ENCODE data around the gene LCOR. TPM values are rescaled to one million over a fixed set of nuclear protein-coding genes. Genes with fewer than 3 reads are reported as not detected.

Gene LCOR
- total RNA-seq, 4 donors from 2014 or later: 29.1 to 60.9 (median 42.4) TPM

DNA sequence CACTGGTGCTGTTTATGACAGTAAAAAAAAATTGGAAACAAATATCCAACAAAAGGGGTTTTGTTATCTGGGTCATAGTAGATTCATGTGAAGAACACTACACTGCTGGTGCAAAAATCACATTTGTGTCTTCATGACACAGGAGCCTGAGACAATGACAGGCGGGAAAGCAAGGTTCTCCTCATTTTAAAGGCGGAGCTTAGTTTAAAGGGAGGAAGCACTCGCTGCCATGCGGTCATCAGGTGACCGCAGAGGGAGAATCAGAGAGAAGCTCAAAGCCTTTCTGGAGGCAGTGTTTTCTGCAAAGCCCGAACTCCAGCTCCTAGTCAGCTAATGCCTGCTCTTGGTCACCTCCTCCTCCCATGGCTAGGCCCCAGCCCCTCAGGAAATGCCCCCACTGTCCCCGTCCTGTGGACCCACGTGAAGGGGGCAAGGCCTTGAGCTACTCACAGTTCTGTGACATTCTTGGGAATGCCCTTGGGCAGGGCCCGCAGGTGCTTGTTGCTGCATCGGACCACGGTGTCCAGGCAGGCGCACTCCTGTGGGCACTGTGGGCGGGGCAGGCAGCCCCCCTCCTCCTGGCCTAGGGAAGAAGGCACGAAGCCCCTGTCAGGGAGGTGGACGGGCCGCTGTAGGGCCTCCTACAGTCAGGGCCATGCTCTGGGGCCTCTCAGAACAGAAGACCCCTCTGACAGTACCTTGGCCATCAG, 207.6 kb downstream of the LCOR start:
- Histone ChIP-seq H3K4me3 (replicated peaks in 1 of 3) (no peak overlapping the region), H3K9me3 (no peaks in the 10 kb centered on the region), H3K36me3 (no peaks in the 10 kb centered on the region), H3K27me3 (no peaks in the 10 kb centered on the region), H3K4me1 (peaks cover 8 to 9% of the 10 kb centered on the region in 2 donors), H3K27ac (no peak overlapping the region)
- TF ChIP-seq, protein P1, sequence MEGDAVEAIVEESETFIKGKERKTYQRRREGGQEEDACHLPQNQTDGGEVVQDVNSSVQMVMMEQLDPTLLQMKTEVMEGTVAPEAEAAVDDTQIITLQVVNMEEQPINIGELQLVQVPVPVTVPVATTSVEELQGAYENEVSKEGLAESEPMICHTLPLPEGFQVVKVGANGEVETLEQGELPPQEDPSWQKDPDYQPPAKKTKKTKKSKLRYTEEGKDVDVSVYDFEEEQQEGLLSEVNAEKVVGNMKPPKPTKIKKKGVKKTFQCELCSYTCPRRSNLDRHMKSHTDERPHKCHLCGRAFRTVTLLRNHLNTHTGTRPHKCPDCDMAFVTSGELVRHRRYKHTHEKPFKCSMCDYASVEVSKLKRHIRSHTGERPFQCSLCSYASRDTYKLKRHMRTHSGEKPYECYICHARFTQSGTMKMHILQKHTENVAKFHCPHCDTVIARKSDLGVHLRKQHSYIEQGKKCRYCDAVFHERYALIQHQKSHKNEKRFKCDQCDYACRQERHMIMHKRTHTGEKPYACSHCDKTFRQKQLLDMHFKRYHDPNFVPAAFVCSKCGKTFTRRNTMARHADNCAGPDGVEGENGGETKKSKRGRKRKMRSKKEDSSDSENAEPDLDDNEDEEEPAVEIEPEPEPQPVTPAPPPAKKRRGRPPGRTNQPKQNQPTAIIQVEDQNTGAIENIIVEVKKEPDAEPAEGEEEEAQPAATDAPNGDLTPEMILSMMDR (IDR thresholded peaks at IDR 0.05): no peak
- no peak for TF ChIP-seq POLR2A (IDR thresholded peaks at IDR 0.05)
- no peak for DNase-seq
- intact Hi-C loops (cut with DNase I): no loop called here
- 81 to 84% methylated on average over 8 to 15 of the region's 16 CpGs for WGBS, 2 donors

DNA sequence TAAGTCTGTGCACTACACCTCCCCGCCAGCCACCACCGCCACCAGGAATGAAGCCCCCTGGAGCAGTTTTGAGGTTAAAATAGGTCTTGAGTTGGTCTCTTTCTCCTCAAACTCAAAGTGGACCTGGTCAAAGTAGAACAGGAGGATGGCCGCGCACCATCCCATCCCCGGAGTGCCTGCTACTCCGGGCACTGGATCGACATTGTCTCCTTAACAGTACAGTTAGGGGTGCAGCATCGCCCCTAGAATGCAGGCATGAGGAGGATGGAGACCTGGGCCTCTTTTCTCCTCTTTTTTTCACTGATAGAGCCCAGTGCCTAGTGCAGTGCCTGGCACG, 208.1 kb downstream of the LCOR start:
- no peak overlapping the region for H3K4me3 ChIP-seq (replicated peaks in 1 of 3)
- H3K4me1 ChIP-seq: peaks cover 8 to 9% of the 10 kb centered on the region in 2 donors
- H3K27me3 ChIP-seq: no peaks in the 10 kb centered on the region
- no peak for DNase-seq
- H3K36me3 ChIP-seq: no peaks in the 10 kb centered on the region
- intact Hi-C loops (cut with DNase I): no loop called here
- no peak overlapping the region for H3K27ac ChIP-seq
- H3K9me3 ChIP-seq: no peaks in the 10 kb centered on the region
- WGBS, 2 donors: 94 to 97% methylated on average over 7 to 9 of the region's 9 CpGs
- TF ChIP-seq, protein P1 (IDR thresholded peaks at IDR 0.05): no peak
- TF ChIP-seq POLR2A (IDR thresholded peaks at IDR 0.05): no peak

DNA sequence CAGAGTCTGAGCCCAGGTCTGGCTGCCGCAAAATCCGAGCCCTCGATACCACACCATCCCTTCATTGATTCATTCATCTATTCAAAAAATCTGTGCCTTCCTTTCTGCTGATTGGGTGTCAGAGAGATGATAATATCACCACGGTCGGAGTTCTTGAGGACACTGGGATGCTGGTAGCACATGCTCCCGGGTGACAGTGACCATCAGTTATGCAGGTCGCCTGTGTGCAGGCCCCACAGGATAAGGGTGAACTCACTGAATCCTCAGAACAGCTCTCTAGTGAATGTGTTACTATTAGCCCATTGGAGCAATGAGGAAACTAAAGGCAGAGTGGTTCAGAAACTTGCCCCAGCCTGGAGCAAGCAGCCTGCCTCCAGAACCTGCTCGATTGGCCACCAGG, 208.6 kb downstream of the LCOR start:
- Histone ChIP-seq H3K9me3 (no peaks in the 10 kb centered on the region), H3K4me3 (replicated peaks in 1 of 3) (no peak overlapping the region), H3K27ac (no peak overlapping the region), H3K36me3 (no peaks in the 10 kb centered on the region), H3K4me1 (peaks cover 8 to 9% of the 10 kb centered on the region in 2 donors), H3K27me3 (no peaks in the 10 kb centered on the region)
- no peak for TF ChIP-seq POLR2A (IDR thresholded peaks at IDR 0.05)
- TF ChIP-seq, protein P1 (IDR thresholded peaks at IDR 0.05): no peak
- intact Hi-C loops (cut with DNase I): no loop called here
- DNase-seq: no peak
- WGBS, 2 donors: 86 to 89% methylated on average over 8 of the region's 8 CpGs

DNA sequence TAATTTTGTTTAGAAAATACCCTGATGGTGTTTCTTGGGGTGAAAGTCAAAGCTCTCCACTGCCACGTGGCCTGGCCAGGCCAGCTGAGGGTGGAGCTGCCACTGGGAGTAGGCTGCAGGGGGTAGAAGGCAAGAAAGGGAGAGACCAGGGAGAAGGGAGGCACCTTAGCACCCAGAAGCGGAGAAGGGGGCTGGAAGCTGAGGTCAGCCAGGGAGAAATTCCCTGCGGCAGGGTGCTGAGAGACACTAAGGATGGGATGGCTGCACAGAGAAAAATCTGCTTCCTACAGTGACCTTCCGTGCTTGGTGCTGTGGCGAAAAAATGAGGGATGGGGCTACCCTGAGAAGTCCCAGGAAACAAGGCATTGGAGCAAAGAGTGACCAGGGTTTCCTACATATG, 210.0 kb downstream of the LCOR start:
- Histone ChIP-seq H3K27me3 (no peaks in the 10 kb centered on the region), H3K27ac (no peak overlapping the region), H3K36me3 (no peaks in the 10 kb centered on the region), H3K4me3 (replicated peaks in 1 of 3) (no peak overlapping the region), H3K4me1 (peaks cover 8 to 9% of the 10 kb centered on the region in 2 donors), H3K9me3 (no peaks in the 10 kb centered on the region)
- DNase-seq: no peak
- TF ChIP-seq, protein P1 (IDR thresholded peaks at IDR 0.05): no peak
- no peak for TF ChIP-seq POLR2A (IDR thresholded peaks at IDR 0.05)
- intact Hi-C loops (cut with DNase I): no loop called here
- WGBS, 2 donors: 89 to 92% methylated on average over 5 of the region's 5 CpGs

DNA sequence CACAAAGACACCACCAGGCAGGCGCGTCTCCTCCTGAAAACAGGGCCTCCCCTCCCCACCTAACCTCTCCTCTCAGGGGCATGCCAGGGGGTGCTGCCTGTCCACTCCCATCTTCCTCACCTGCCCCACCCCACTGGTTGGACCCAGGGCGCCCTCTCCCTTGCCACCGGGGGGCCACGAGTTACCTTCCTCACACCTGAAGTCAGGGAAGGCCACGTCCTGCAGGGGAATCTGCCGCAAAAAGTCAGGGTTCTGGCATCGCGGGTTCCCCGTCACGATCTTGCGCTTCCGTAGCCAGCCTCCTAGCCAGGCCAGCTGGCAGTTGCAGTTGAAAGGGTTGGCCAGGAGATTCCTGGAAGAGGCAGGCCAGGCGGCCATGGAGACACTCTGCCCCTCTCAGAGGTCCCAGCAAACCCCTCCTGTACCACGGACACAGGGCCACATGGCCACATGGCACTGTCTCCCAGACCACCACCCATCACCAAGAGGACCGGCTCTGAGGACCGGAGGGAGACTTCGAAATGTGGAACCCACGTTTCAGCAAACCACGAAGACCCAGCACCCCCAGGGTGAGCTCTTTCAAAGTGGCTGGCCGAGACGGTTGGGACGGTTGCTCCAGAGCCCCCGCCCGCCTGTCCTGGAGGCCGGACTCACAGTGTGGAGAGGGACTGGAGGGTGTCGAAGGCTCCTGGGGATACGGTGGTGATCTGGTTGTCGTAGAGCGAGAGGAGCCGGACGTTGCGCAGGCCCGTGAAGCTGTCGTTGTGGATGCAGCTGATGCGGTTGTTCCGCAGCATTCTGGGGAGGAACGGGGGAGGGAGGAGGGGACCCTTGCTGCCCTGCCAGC, 210.8 kb downstream of the LCOR start:
- Histone ChIP-seq H3K4me1 (peaks cover 2% of the 10 kb centered on the region in 2 donors), H3K4me3 (replicated peaks in 1 of 3) (no peak overlapping the region), H3K36me3 (no peaks in the 10 kb centered on the region), H3K9me3 (no peaks in the 10 kb centered on the region), H3K27me3 (no peaks in the 10 kb centered on the region), H3K27ac (no peak overlapping the region)
- DNase-seq: no peak
- TF ChIP-seq POLR2A (IDR thresholded peaks at IDR 0.05): no peak
- TF ChIP-seq, protein P1 (IDR thresholded peaks at IDR 0.05): no peak
- 92 to 93% methylated on average over 27 to 37 of the region's 38 CpGs for WGBS, 2 donors
- intact Hi-C loops (cut with DNase I): no loop called here

Data from thyroid gland (tissue), 4 donors.